IMR-90 (cell line): ENCODE data around the gene FAM124B. TPM values are rescaled to one million over a fixed set of nuclear protein-coding genes. Genes with fewer than 3 reads are reported as not detected.

Experiments
- ATAC-seq: fragments of 200-7000 bp; cut with Tn5 transposase; 2 replicates; pipeline ENCODE4 v1.9.1; 2020; ENCODE audit warnings: low read depth, mild to moderate bottlenecking, moderate library complexity
- BruUV-seq: library from RNA; stranded (reverse); fragments of 400-500 nt; replicated peaks from 2 replicates; lab custom pipeline; 2021; lab: Mats Ljungman, UMichigan
- CTCF ChIA-PET: fragments of 300-600 bp; formaldehyde crosslinking; extraction: SDS; loops from one replicate; lab custom pipeline; 2021; ENCODE audit warnings: antibody characterized with exemption; lab: Yijun Ruan, JAX
- POLR2A ChIA-PET: fragments of 300-600 bp; sonication (Branson Sonifier 250); formaldehyde crosslinking; loops from one replicate; lab custom pipeline; 2022; ENCODE audit warnings: antibody characterized with exemption; ENCODE audit not compliant: unreplicated experiment; lab: Charles Lee
- DNase-seq: peaks from one replicate; pipeline ENCODE4 v3.0.0; 2013
- H2AFZ ChIP-seq: replicated peaks from 2 replicates; pipeline ENCODE3; 2013; ENCODE audit warnings: low read length, mild to moderate bottlenecking; ENCODE audit not compliant: poor library complexity
- H2AK5ac ChIP-seq: 2 replicates; pipeline ENCODE4 v1.6.1; 2013; ENCODE audit warnings: low read depth, low read length, inconsistent platforms
- H2AK9ac ChIP-seq: replicated peaks from 2 replicates; pipeline ENCODE3; 2013; ENCODE audit warnings: mild to moderate bottlenecking, low read depth, low read length, moderate library complexity; ENCODE audit not compliant: poor library complexity
- H2BK120ac ChIP-seq: 2 replicates; pipeline ENCODE4 v1.6.1; 2013; ENCODE audit warnings: low read depth, low read length, inconsistent platforms
- H2BK15ac ChIP-seq: 3 replicates; pipeline ENCODE4 v1.6.1; 2013; ENCODE audit warnings: low read depth, low read length, inconsistent platforms
- H2BK20ac ChIP-seq: 2 replicates; pipeline ENCODE4 v1.6.1; 2013; ENCODE audit warnings: low read depth, mild to moderate bottlenecking, inconsistent platforms, low read length, moderate library complexity
- H2BK5ac ChIP-seq: 2 replicates; pipeline ENCODE4 v1.6.1; 2013; ENCODE audit warnings: mild to moderate bottlenecking, low read depth, low read length, inconsistent platforms; ENCODE audit not compliant: poor library complexity, severe bottlenecking
- H3K14ac ChIP-seq: replicated peaks from 2 replicates; pipeline ENCODE4 v1.6.1; 2013; ENCODE audit warnings: low read depth, low read length, inconsistent platforms
- H3K18ac ChIP-seq: 2 replicates; pipeline ENCODE4 v1.6.1; 2013; ENCODE audit warnings: low read depth, low read length, control low read depth
- H3K23ac ChIP-seq: 2 replicates; pipeline ENCODE4 v1.6.1; 2013; ENCODE audit warnings: low read depth, low read length, inconsistent platforms
- H3K27ac ChIP-seq: 2 replicates; pipeline ENCODE4 v1.5.1; 2013; ENCODE audit warnings: mild to moderate bottlenecking, control low read depth, low read length; ENCODE audit not compliant: insufficient read depth
- H3K27me3 ChIP-seq: 2 replicates; pipeline ENCODE4 v1.6.1; 2013; ENCODE audit warnings: low read length; ENCODE audit not compliant: control insufficient read depth, insufficient read depth
- H3K36me3 ChIP-seq: 2 replicates; pipeline ENCODE4 v1.6.1; 2013; ENCODE audit warnings: low read length, mixed read lengths; ENCODE audit not compliant: control insufficient read depth, insufficient read depth
- H3K4ac ChIP-seq: 2 replicates; pipeline ENCODE4 v1.6.1; 2013; ENCODE audit warnings: low read depth, low read length, inconsistent platforms
- H3K4me1 ChIP-seq: 2 replicates; pipeline ENCODE4 v1.6.1; 2013; ENCODE audit warnings: low read length, mixed read lengths; ENCODE audit not compliant: control insufficient read depth, insufficient read depth
- H3K4me2 ChIP-seq: 2 replicates; pipeline ENCODE4 v1.6.1; 2013; ENCODE audit warnings: low read depth, mild to moderate bottlenecking, control low read depth, low read length, moderate library complexity
- H3K4me3 ChIP-seq: 2 replicates; pipeline ENCODE4 v1.5.1; 2013; ENCODE audit warnings: low read depth, mild to moderate bottlenecking, control low read depth, low read length, moderate library complexity; ENCODE audit not compliant: insufficient read depth
- H3K56ac ChIP-seq: 2 replicates; pipeline ENCODE4 v1.6.1; 2013; ENCODE audit warnings: low read length, inconsistent platforms; ENCODE audit not compliant: insufficient read depth; ENCODE audit errors: extremely low read depth
- H3K79me1 ChIP-seq, 2 experiments: 2 replicates each; pipeline ENCODE4 v1.6.1; 2013; ENCODE audit warnings: low read length in 2 of 2, inconsistent platforms in 1 of 2, low read depth in 1 of 2
- H3K9ac ChIP-seq: 2 replicates; pipeline ENCODE4 v1.6.1; 2013; ENCODE audit warnings: low read depth, low read length, control low read depth
- H3K9me1 ChIP-seq: 2 replicates; pipeline ENCODE4 v1.6.1; 2013; ENCODE audit warnings: low read length, inconsistent platforms; ENCODE audit not compliant: insufficient read depth
- H3K9me3 ChIP-seq: 2 replicates; pipeline ENCODE4 v1.6.1; 2013; ENCODE audit warnings: low read length; ENCODE audit not compliant: control insufficient read depth, insufficient read depth
- H4K20me1 ChIP-seq: 2 replicates; pipeline ENCODE4 v1.6.1; 2013; ENCODE audit warnings: low read length, inconsistent platforms; ENCODE audit not compliant: insufficient read depth
- H4K5ac ChIP-seq: 2 replicates; pipeline ENCODE4 v1.6.1; 2013; ENCODE audit warnings: mild to moderate bottlenecking, low read depth, low read length, control low read depth
- H4K8ac ChIP-seq, 2 experiments: 2 replicates each; pipeline ENCODE4 v1.6.1; 2013; ENCODE audit warnings: low read depth in 2 of 2, low read length in 2 of 2, control low read depth in 1 of 2, inconsistent platforms in 1 of 2
- H4K91ac ChIP-seq: 2 replicates; pipeline ENCODE4 v1.6.1; 2013; ENCODE audit warnings: low read depth, low read length, inconsistent platforms; ENCODE audit not compliant: insufficient read depth
- BHLHE40 ChIP-seq: fragments of 150-350 bp; IDR thresholded peaks from 2 replicates; pipeline ENCODE4 v1.6.1; 2016; ENCODE audit warnings: mild to moderate bottlenecking, low read depth, low read length
- CHD1 ChIP-seq: IDR thresholded peaks from 2 replicates; pipeline ENCODE4 v1.6.1; 2012; ENCODE audit warnings: low read depth, low read length, improper control_type of control experiment
- ELK1 ChIP-seq: fragments of 150-350 bp; IDR thresholded peaks from 2 replicates; pipeline ENCODE4 v1.6.1; 2016; ENCODE audit warnings: low read depth, mild to moderate bottlenecking, low read length, moderate library complexity, borderline replicate concordance
- MAZ ChIP-seq: IDR thresholded peaks from 2 replicates; pipeline ENCODE4 v1.6.1; 2012; ENCODE audit warnings: low read depth, mild to moderate bottlenecking, low read length, improper control_type of control experiment, moderate library complexity, borderline replicate concordance
- POLR2A ChIP-seq: IDR thresholded peaks from 2 replicates; pipeline ENCODE4 v1.6.1; 2012; ENCODE audit warnings: mild to moderate bottlenecking, low read depth, low read length
- RAD21 ChIP-seq: IDR thresholded peaks from 2 replicates; pipeline ENCODE4 v1.6.1; 2012; ENCODE audit warnings: low read length, improper control_type of control experiment
- SMC3 ChIP-seq: fragments of 150-350 bp; IDR thresholded peaks from 2 replicates; pipeline ENCODE4 v1.6.1; 2016; ENCODE audit warnings: low read depth, mild to moderate bottlenecking, antibody characterized with exemption, low read length, moderate library complexity
- USF2 ChIP-seq: fragments of 150-350 bp; IDR thresholded peaks from 2 replicates; pipeline ENCODE4 v1.6.1; 2017; ENCODE audit warnings: mild to moderate bottlenecking, antibody characterized with exemption, low read length, low read depth
- WGBS, 2 experiments: methylation state at CpG; one replicate each; pipeline versions ENCODE4 v1.1.5 to v1.1.7; 2013; ENCODE audit warnings: missing lambda C conversion rate in 2 of 2; ENCODE audit not compliant: insufficient read length in 1 of 2; ENCODE audit errors: extremely low coverage in 2 of 2; 5-methylcytosine and 5-hydroxymethylcytosine counted together
- dilution Hi-C: fragments of 300-500 bp; cut with HindIII; formaldehyde crosslinking; loops from one replicate; pipeline ENCODE4 v1.14.3; 2018; ENCODE audit warnings: low sequenced_read_pairs; ENCODE audit not compliant: unreplicated experiment
- in situ Hi-C: fragments of 300-500 bp; cut with MboI; formaldehyde crosslinking; loops from 3 replicates; pipeline ENCODE4 v1.14.3; 2019; ENCODE audit warnings: low sequenced_read_pairs, inconsistent platforms, mixed read lengths
- intact Hi-C: fragments of 100-400 bp; cut with micrococcal nuclease; formaldehyde crosslinking; loops from 2 replicates; pipeline ENCODE4 v1.10.0; 2022
- polyA plus RNA-seq, 3 experiments: library from polyadenylated mRNA; depleted of rRNA; stranded (reverse); fragments of >200 nt; gene quantifications; 2 replicates each; pipeline ENCODE4 v1.2.3, GENCODE V29; 2012; ENCODE audit warnings: low replicate concordance in 1 of 3
- total RNA-seq: library from RNA; depleted of rRNA; stranded (reverse); fragments of >200 nt; gene quantifications from 2 replicates; pipeline ENCODE4 v1.2.3, GENCODE V29; 2012

The FAM124B gene
- total and polyA plus RNA-seq, 2 of the 4 experiments (the other 2 are of a cell fraction) = not detected

DNA sequence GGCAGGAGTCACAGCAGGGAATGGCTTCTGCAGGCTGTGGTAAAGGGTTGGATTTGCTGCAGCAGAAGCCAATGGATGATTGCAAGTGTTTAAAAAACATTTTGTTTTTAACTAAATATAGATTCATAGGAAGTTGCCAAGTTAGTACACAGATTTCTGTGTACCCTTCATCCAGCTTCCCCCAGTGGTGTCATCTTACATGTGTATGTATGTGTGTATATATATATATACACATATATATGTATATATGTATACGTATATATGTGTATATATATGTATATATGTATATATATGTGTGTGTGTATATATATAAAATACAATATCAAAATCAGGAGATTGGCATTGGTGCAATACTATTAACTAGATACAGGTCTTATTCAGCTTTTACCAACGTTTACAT lies 19.2 kb upstream of the FAM124B start:
- BruUV-seq = no TSS peak
- no CpG with 5 or more reads among the region's 2 CpGs for WGBS, 2 experiments

More for the DNA sequence above, 19.2 kb upstream of the FAM124B start:
- H3K9ac ChIP-seq = no peak overlapping the region
- H3K4me1 ChIP-seq = no peaks in the 10 kb centered on the region
- peaks cover 2% of the 10 kb centered on the region for H3K27me3 ChIP-seq
- no peak overlapping the region for H2BK15ac ChIP-seq
- CTCF ChIA-PET = no interaction called here
- H3K36me3 ChIP-seq = no peaks in the 10 kb centered on the region
- H3K4me2 ChIP-seq = no peak overlapping the region
- no peak overlapping the region for H2BK20ac ChIP-seq
- no peaks in the 10 kb centered on the region for H3K9me1 ChIP-seq
- DNase-seq (no peak), ATAC-seq (no peak)
- H3K56ac ChIP-seq = no peak overlapping the region
- TF ChIP-seq MAZ (no peak), CHD1 (no peak), ELK1 (no peak), USF2 (no peak), POLR2A (no peak), SMC3 (no peak), RAD21 (no peak), BHLHE40 (no peak)
- in situ Hi-C loops (no loop called here), intact Hi-C loops (no loop called here), dilution Hi-C loops (no loop called here)
- no peak overlapping the region for H2BK120ac ChIP-seq
- H3K27ac ChIP-seq = no peak overlapping the region
- H4K91ac ChIP-seq = no peak overlapping the region
- no peak overlapping the region for H2BK5ac ChIP-seq
- no peaks in the 10 kb centered on the region for H3K9me3 ChIP-seq
- no peak overlapping the region for H2AK9ac ChIP-seq
- H3K4me3 ChIP-seq = no peak overlapping the region
- H3K14ac ChIP-seq = no peak overlapping the region
- no peak overlapping the region for H3K4ac ChIP-seq
- no peak overlapping the region for H3K23ac ChIP-seq
- no peak overlapping the region for H3K18ac ChIP-seq
- H2AK5ac ChIP-seq = no peak overlapping the region
- H4K5ac ChIP-seq = no peak overlapping the region
- H3K79me1 ChIP-seq = no peaks in the 10 kb centered on the region
- no peaks in the 10 kb centered on the region for H4K20me1 ChIP-seq
- POLR2A ChIA-PET = no interaction called here
- H4K8ac ChIP-seq = no peak overlapping the region
- no peak overlapping the region for H2AFZ ChIP-seq
